ENCODE results near the gene DLX5.
A peak's percentile ranks its signal among the peaks of the same experiment; 100 is the strongest.
"Not testable (repeated sequence)": the region's sequence is repeated elsewhere in the genome, so short reads cannot be mapped to it uniquely, and the experiment has no call there.

The DLX5 gene

DNA sequence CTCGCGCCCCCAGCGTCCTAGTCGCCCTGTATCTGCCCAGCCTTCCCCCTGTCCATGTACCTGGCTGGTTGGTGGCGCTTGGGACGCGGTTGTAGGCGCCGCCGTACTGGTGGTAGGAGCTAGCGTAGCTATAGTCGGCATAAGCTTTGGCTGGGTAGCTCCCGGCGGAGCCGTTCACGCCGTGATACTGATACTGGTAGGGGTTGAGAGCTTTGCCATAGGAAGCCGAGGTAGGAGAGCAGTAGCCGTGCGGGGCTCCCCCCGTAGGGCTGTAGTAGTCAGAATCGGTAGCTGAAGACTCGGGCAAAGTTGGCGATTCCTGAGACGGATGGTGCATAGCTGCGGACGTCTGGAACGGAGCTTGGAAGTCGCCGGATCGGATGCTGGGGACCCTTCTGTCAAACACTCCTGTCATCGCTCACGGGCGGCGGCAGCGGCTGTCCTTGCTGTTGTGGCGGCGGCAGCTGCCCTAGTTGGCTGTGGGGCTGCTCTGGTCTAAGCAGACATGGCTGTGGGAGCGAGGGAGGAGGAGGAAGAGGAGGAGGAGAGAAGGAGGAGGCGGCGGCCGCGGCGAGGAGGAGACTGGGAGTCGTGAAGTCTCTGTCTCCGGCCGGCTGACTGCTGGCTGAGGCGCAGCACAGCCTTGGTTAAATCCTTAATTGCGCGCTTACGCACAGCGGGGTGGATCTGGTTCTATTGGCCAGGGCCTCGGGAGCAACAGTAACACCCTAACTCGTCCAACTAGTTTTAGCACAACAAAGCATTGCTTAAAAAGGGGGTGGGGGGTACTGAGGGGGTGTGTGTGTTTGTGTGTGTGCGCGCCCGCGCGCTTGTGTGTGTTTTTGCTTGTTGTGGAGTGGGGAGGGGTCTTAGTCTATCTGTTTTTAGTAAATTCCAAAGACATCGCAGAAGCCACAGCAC, at the start of gene DLX5:
Gene DLX5 (minus strand): TSS at position 623 of the 921 bp plus-strand sequence. CDS start 208 bp downstream, at position 415.
- peak; percentile 51 for DNase-seq

DNA sequence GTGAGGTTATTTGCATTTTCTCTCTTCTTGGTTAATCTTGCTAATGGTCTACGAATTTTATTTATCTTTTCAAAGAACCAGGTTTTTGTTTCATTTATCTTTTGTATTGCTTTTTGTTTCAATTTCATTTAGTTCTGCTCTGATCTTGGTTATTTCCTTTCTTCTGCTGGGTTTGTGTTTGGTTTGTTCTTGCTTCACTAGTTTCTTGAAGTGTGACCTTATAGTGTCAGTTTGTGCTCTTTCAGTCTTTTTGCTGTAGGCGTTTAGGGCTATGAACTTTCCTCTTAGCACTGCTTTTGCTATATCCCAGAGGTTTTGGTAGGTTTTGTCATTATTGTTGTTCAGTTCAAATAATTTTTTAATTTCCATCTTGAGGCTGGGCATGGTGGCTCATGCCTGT, 47.4 kb upstream of the DLX5 start:
- not testable (repeated sequence) for DNase-seq

DNA sequence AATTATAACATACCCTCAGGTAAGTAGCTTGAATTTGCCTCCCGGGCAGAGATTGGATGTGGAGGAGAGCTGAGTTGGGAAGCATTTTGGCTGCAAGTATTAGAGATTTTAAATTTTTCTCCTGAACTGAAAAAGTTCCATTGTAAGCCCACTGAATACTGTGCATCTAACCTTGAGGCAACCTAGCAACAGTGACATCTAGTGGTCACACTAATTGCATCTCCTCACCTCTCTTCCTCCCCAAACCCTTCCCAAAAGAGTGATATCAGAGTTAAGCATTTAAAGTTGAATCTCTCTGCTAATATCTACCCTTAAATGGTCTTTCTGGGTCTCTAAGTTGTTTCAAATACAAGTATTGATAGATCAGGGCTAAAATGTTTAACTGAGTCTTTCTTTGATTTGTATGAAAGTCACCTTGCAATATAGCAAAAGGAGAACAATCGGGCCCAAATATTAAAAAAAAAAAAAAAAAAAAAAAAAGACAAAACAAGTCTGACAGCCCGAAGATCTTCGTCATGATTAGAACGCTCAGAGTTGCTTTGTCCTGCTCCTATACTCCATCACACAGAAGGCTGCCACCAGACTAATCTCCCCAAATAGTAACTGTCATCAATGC, 40.4 kb upstream of the DLX5 start:
- DNase-seq, result peak; percentile 58

DNA sequence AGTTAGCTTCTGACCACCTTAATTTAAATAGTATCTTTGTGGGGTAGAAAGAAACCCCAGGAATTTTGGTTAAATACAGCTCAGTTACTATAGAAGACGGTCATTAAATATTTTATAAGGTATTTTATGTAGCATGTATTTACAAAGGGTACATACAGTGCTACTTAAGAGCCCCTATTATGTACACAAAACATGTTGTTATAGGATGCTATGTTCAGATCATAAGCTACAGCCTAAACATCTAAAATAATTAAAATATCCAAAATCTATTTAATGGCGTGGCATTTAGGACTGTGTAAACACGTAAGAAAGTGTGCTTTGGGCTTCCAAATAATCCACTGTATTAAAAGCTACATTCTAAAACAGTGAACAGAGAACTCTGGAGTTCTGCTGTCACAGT, 39.4 kb upstream of the DLX5 start:
- DNase-seq, result no peak

DNA sequence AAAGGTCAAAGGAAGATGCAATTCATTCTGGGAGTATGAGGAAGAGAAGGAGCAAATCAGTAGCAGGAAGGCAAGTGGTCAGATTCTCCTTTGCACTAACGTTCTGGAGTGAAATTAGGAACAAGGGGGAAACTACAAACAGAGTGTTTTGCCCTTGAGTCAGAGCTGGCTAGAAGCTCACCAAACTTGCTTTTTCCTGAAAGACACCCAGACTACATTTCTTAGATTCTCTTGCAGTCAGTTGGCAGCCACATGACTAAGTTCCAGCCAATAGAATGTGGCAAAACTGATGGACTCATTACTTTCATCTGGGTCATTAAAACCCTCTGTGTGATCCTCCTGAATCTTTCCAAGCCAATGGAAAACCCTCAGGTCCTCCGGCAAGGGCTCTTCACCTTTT, 18.6 kb upstream of the DLX5 start:
- DNase-seq, result no peak

DNA sequence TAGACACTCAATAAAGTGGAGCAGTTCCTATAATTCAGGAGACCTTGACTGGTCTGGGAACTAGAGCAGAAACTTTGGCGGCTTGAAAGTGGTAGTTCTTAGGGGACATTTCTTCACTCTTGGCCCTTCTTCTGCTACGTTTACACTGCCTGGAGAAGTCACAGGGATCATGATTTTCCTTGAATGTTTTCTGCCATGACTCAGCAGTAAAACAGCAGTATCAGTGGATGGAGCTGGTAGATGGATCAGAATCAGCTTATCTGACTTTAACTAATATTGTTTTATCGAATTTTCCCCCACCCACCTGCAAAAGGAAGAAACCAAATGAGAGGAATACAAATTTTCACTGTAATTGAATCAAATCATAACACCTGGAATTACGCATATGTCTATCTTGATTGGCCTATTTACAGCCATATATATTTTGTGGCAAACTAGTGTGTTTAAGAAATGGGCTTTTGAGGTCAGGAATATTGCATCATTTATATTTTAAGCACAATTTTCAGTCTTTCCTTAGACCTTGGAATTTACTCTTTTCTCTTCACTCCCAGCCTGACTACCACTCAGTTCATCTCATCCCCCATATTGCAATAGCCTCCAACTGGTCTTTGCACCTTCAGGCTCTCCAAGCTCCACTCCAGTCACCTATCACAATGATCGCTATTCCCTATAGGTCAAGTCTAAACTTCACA, 14.9 kb upstream of the DLX5 start:
- DNase-seq, result no peak

DNA sequence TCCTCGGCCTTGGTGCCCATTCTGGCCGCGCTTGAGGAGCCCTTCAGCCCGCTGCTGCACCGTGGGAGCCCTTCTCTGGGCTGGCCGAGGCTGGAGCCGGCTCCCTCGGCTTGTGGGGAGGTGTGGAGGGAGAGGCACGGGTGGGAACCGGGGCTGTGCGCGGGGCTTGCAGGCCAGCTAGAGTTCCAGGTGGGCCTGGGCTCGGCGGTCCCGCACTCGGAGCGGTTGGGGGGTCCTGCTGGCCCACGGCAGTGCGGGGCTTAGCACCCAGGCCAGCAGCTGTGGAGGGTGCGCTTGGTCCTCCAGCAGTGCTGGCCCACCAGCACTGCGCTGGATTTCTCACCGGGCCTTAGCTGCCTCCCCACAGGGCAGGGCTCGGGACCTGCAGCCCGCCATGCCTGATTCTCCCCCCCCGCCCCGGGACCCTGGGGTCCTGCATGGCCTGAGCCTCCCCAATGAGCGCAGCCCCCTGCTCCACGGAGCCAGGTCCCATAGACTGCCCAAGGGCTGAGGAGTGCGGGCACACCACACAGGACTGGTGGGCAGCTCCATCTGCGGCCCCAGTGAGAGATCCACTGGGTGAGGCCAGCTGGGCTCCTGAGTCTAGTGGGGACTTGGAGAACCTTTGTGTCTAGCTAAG, 9.7 kb upstream of the DLX5 start:
- DNase-seq, result not testable (repeated sequence)

DNA sequence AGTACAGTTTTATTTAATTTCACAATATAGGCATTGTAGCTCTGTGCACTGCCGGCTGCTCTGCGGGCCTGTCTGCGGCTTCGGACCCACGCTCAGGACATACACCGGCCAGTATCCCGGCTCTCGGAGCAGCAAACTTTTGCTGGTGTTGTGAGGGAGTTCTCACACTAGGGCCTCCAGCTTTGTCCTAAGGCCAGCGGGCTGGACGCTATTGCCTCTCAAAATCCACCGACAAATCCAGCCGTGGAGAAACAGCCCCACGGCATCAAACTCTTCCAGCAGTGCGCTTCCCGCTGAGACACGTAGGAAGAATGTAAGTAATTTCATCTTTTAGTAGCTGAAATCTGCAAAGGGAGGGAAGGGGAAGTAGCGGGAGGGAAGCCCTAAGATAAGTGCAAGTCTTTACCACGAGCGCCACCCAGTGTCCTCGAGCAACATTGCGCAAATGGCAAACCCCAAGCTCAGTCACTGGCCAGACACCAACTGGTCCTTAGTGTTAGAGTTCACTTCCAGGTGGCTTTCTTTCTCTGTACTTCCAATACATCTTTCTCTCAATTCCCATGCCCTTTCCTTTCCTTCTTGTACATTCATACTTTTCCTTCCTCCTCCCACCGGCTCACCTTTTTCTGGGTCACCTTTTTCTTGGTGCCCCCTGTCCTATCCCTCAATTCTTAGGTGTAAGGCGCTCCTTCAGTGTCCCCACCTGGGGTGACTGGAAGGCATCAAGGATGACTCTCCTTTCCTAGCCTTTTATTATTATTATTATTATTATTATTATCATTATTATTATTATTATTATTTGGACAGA, 3.0 kb upstream of the DLX5 start:
- DNase-seq, result peak; percentile 31

DNA sequence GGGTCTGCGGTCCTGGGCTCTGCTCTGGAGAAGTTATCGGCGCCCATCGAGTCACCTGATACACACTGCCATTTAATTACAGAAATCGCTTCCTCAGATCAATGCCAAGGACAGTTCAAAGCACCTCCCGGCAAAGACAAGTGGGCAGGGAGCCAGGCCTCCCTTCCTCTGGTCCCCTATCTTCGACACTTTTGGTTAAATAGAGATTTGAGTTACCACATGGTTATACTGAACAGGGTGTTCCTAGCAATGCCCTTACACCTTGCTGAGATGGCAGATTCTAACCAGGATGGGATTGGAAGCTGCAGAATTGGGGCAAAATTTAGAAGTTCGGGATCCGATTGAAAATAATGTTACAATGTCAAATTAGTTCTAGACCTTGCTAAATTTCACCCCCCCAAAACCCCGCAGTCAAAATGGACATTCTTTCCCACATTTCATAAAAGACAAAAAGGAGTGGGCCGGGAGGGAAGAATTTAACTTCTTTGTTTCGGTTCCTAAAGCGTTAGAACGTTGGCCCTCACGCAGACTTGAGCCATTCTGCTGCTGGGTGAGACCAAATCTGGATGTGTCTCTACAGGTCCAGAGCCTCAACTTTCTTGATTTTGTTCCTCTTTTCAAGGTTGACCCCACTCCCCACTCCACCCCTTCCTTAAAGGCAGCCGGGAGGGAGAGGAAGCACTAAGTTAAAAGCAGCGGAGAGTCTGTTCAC, 2.2 kb upstream of the DLX5 start:
- no peak for DNase-seq

DNA sequence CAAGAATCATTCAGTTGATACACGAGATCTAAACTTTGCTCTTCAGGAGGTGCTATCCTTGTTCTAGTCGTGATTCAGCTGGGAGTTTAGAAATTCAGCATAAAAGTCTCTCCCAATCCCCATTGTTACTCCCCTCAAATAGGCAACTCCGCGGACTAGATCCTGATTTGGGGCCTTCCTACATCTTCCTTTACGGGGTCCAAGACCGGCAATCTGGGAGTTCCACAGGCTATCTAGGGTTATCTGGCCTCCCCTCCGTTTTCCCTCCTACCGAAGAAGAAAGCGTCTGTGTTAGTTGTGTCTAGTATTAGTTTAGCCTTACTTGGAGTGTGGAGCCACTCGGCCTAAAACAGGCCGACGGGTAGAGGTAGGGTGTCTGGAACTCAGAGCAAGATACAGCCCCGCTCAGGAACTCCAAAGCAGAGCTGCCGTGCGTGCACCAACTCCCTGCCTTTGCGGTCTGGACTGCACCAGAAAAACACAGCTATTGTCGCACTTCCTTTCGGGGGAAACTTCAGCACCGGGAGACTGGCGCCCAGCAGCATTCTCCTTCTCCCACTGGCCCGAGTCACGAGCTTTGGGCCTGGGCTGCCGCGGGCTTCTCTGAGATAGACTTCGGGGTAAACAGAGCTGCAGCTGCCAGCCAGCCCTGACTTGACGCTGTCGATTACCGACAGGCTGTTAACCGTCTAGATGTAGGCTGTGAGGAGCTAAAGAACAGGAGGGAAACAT, 1.5 kb upstream of the DLX5 start:
- DNase-seq, result no peak

DNA sequence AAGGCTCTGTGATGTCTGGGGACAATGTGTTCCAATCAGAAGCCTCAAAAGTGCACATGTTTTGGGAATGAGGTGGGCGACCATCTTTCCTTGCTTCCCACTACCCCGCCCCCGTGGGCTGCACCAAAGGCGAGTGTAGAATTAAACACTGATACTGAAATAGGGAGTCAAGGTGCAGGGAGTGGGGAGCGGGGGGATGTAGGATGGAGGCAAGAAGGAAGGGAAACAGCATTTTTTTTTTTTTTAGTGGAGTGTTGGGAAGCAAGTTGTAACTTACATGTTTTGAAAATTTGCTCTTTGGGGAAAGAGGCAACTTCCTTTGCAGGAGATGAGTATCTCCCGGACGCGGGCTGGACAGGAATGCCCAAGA, 484 bp upstream of the DLX5 start:
- no peak for DNase-seq

DNA sequence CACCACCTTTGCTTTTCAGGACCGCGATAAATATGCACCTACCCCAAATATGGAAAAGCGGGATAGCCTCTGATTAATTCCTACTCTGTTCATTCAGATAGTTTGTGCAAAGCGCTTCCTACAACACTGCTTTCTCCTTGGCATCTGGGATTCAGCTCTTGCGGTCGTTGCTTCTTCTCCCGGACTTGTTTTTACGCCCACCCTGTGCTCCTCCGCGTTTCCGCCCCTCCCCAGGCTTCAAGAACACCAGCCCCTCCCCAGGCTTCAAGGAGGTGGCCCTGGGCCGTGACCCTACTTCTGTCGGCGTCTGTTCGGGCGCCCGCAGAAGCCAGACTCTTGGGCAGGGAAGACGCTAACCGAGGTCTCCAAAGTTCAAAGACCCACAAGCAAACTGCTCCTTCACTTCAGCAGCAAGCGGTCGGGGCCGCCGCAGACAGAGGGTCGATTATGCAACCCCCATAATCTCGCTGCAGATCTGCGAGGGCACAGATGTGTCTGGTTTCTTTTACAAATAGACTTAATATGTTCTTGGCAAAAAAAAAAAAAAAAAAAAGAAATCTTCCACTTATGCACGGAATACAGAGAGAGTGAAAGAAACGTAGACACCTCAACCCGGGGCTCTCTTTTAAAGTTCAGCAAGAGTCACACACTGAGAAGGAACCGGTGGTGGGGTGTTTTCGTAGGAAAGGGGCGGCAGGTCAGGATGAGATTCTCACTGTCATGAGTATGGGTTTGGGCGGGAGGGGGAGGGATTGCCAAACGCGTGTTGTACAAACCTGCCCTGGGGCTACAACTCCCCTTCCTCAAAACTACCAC, 1.9 kb downstream of the DLX5 start:
- DNase-seq, result no peak

DNA sequence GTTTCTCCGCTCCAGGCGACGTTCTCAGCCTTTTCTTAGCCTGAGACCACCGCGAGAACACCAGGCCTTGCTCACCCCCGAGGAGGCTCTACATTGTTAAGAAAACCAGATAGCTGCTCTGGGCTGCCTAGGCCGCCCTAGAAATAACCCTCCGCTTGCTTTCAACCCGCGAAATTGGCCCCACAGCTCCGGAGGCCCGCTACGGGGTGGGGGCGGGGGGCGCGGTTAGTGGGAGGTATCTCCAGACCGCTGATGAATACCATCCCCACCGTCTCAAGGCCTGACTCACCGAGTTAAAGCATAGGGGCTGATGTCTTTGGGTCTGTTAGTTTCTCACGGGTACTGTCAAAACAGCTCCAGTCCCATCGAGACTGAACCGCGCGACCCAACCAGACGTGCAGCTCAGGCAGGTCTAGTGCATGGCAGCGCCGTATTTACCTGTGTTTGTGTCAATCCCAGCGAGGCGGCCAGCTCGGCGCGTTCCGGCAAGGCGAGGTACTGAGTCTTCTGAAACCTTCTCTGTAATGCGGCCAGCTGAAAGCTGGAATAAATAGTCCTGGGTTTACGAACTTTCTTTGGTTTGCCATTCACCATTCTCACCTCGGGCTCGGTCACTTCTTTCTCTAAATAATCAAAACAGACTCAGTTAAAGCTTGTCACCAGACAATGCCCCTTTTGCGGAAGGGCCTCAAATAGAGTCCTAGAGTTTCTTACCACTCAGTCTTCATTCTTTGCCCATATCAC, 2.7 kb downstream of the DLX5 start:
- no peak for DNase-seq

DNA sequence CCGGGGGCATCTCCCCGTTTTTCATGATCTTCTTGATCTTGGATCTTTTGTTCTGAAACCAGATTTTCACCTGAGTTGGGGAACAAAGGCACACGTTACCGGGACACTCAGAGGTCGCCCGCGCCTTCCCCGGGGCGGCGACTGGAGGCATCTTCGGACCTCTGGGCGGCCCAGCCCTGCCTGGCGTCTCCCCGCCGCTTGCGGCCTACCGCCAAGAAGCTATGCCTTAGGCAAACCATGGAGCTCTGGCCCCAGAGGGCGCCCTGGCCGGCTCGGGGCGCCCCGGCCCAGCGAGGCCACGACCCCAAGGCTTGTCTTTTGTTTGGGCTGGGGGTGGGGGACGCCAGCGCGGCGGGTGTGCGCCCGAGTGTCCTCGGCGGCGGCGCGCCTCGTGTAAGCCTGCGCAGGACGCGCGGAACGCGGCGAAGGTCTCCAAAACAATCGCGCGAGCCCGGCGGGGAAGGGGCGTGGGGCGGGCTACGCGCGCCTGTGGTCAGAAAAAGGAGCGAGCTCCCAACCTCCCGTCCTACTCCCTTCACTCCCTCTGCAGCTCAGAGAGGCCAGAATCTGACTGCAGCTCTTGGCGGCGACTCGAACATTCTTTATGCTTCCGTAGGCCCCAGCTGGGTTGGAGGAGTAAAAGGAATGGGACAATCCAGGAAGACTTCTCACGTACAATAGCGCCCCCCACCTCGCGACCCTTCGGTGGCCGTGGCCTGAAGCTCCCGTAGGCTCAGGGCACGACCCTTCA, 3.5 kb downstream of the DLX5 start:
- DNase-seq, result no peak

DNA sequence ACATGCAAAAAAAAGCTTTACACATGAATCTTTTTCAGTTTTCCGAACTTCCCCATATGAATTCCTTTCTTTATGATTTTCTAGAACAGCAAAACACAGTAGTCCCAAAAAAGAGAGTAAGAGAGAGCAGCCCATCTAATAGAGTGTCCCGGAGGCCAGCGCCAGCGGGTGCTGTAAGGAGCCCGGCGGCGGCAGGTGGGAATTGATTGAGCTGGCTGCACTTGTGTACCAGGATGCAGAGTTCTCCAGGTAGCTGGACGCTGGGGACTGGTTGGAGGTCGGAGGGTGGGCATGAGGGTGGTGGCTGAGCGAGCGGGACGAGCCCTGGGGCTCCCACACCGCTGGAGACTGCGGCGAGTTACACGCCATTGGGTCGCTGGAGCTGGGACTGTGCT, 4.0 kb downstream of the DLX5 start:
- no peak for DNase-seq

DNA sequence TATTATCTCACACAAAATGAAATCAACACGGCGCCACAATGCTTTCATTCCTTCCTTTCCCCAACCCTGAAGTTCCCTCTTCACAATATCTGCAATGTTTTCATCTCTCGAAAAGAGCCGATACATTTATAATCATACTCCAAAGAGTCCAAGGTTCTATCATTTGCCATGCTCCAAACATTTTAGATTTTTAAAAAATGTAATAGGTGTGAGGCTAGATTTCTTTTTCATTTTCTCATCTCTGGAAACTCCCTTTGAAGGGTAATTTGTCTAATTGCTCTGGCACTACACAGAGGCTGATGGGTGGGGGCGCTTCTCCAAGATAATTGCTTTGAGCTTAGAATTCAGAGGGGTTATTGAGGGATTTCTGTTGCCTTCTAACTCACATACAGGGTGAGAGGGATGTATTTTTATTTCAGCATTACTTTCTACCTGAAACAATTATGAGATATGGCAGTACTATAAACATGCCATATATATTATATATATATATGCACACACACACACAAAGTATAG, 4.9 kb downstream of the DLX5 start:
- no peak for DNase-seq

DNA sequence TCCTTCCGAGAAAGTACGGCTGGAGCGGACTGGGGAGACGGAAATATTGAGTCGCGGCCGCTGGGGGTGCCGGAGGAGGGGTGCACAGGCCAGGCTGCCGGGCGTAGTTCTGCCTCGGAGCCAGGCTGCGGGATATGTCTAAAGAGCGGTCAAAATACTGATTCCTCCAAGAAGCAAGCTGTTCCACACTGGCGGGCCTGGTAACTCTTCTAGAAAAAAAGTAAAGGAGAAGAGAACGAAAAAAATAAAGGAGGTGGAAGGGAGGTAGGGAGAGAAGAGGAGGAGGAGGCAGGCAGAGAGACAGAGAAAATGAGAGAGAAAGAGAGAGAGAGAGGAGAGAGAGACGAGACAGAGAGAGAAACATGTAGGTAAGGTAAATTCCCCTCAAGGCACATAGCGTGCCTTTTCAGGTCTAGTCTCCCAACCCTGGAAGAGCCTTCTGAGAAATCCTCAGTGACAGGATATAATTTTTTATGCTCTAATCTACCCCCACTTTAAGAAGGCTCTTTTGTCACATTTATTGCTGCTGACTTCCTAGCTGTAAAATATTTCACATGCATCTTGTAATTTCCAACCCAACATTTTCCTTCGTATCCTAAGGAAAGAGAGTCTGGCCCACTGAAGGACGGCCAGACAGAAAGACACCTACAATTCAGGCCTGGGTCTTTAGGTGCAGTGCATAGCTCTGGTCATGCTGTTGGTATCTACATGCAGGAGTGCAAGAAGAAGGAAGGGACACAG, 5.7 kb downstream of the DLX5 start:
- DNase-seq, result no peak

DNA sequence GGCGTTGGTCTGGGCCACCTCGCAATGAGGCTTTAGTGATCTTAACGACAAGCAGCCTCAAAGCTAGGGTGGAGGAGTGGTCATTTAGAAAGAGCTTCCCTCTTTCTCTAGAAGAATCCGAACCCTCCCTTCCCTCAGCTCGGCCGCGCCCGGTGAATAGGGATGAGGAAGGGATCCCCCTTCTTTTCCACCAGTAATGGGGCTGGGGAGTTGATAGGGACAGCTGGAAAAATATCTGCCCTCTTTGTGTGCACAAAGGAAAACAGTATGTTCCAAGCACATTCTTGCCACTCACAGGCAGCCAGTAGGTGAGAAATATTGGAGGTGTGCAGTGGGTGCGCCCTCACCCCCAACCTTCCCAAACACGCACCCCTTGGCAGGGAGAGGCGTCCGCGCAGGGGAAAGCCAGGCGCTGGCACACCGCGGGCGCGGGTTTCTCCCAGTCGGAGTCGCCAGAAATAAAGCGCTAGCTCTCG, 6.5 kb downstream of the DLX5 start:
- no peak for DNase-seq

Data from NCI-H2029 (cell line).